GM19023 (cell line): ENCODE data around the gene PLXNC1.

ENCODE experiments used
- ATAC-seq: cut with Tn5 transposase; IDR thresholded peaks from one replicate; pipeline ENCODE4 v1.9.1; 2021; ENCODE audit warnings: mild to moderate bottlenecking, moderate library complexity; ENCODE audit not compliant: unreplicated experiment

The PLXNC1 gene

DNA sequence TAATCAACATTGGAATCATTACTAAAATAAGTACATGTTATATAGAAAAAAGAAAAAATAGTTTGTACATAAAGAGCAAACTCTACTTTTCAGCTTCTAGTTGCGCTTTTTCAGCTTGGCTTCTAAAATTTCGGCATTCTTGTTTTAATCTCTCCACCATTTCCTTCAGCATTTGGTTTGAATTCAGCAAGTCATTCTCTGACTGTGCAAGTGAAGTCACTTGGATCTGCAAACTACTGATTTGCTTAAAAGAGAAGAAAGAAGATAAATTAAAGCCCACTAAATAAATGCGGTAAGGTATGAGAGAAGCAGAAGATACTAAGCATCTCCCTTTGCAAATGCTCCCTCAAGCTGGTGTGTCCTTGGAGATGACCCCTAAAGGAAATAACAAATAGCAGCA is 185.0 kb downstream of the PLXNC1 start:
- ATAC-seq, result no peak

DNA sequence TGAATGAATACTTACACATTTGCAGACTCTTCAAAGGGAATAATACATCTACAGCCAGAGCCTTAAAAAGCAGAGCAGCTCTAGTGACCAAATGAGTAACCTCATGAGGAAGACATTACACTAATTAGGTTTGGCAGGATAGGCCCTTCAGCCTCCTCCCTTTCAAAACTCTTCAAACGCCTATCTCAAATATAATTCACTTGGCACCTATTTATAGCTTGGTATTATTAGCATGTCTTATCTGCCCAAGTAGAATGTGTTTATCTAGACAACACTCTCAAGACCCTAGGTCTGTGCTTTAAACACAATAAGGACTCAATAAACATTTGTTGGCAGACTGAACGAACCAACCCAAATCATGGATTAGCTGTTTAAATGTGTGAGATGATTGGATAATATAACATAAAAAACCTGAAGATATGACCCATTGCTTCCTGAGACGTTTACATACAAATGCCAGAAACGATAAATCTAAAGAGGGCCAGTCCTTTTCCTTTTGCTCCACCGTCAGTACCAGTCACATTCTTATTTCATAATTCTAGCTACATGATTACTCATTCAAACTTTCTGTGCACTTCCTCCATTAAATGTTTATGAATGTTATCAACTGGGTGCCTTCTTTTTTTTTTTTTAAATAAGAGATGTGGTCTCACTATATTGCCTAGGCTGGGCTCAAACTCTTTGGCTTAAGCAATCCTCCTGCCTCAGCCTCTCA is 188.0 kb downstream of the PLXNC1 start:
- ATAC-seq, result no peak

DNA sequence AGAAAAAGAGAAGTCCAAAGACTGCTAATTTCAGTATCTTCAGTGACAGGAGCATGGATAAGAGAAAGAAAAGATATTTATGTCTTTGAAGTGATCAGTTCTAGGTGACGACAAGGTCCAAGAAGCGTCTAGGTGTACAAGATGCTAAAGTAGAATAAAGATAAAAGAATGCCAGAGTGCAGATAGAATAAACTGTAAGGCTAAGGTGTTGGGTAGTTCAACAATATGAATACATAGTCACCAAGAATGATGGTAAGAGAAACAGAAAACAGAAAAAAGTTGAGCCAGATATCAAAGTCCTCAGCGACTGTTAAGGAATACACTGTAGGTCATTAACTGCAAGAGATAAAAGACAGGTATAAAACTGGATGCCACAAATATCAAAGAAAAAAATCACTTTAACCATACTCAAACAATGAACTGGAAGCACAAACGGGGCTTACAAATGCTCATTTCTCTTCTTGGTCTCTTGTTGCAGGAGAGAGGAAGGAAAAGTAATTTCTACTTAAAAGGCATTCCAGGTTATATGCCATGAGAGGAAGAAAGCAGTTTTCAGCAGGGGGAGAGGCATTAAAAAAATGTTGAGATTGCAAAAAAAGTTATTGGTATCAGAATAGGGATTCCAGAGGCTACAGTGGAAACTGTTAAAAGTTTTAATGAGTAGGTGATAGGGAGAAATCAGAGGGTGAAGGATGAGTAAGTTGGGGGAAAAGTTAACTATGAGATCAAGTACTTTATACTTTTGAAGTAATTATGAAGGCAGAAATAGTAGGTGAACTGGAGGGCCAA is 189.8 kb downstream of the PLXNC1 start:
- ATAC-seq, result no peak

DNA sequence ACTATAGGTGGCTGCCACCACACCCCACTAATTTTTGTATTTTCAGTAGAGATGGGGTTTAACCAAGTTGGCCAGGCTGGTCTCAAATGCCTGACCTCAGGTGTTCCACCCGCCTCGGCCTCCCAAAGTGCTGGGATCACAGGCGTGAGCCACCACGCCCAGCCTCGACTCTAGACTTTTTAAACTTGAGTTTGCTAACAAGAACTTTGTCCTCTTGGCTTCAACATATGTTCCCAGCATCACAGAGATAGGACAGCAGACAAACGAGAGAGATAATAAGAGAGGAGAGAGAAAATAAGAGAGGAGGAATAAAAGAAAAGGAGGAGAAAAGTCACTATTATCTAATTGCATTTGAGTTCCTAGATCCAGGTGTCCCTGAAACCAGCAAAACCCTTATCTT is 192.2 kb downstream of the PLXNC1 start:
- ATAC-seq, result no peak

DNA sequence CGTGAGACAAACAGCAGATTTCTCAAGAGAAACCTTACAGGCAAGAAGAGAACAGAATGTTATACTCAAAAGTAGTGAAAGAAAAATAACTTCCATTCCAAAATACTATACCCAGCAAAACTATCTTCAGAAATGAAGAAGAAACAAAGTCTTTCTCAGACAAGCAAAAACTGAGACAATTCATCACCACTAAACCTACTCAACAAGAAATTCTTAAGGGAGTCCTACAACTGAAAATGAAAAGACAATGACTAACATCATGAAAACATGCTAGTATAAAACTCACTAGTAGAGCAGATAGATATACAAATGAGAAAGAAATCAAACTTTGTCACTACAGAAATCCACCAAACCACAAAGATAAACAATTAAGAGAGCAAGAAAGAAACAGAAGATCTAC is 204.8 kb downstream of the PLXNC1 start:
- no peak for ATAC-seq
